ENCODE data around the gene TNFRSF19. TPM values are rescaled to one million over a fixed set of nuclear protein-coding genes. Genes with fewer than 3 reads are reported as not detected.

Gene TNFRSF19
- total RNA-seq, 3 donors from 2014 or later = 5.3 to 9.1 (median 7.9) TPM

- intact Hi-C loops (cut with DNase I; ENCODE audit: low total_unique reads) = no loop called here
- H3K4me3 ChIP-seq = no peak overlapping the region
- H3K9me3 ChIP-seq = no peaks in the 10 kb centered on the region
- no peaks in the 10 kb centered on the region for H3K36me3 ChIP-seq
- no peaks in the 10 kb centered on the region for H3K4me1 ChIP-seq
- DNase-seq (ENCODE audit: low spot score in 2 of 2) = no peak
- H3K27me3 ChIP-seq = no peaks in the 10 kb centered on the region
- H3K27ac ChIP-seq = no peak overlapping the region
- TF ChIP-seq POLR2AphosphoS5 (IDR thresholded peaks at IDR 0.05) = no peak
- TF ChIP-seq POLR2A (IDR thresholded peaks at IDR 0.05) = no peak
- TF ChIP-seq CTCF (IDR thresholded peaks at IDR 0.05) = no peak
These were observed 5.4 kb downstream of the TNFRSF19 start for GRCh38 chr13:23575632-23576031.

GRCh38 chr13:23578411-23579071, 8.3 kb downstream of the TNFRSF19 start:
- Histone ChIP-seq H3K4me1 (no peaks in the 10 kb centered on the region), H3K36me3 (no peaks in the 10 kb centered on the region), H3K27ac (peak overlapping the region; percentile 91), H3K9me3 (no peaks in the 10 kb centered on the region), H3K27me3 (no peaks in the 10 kb centered on the region), H3K4me3 (peak overlapping the region; percentile 77 to 84 (median 82))
- intact Hi-C loops (cut with DNase I; ENCODE audit: low total_unique reads) = no loop called here
- no peak for TF ChIP-seq POLR2A (IDR thresholded peaks at IDR 0.05)
- TF ChIP-seq POLR2AphosphoS5 (IDR thresholded peaks at IDR 0.05) = peak in 1 of 3 donors; percentile 11
- TF ChIP-seq CTCF (IDR thresholded peaks at IDR 0.05) = peak; percentile 24 to 68 (median 65)
- peak; percentile 59 to 70 for DNase-seq (ENCODE audit: low spot score in 2 of 2)

- H3K27me3 ChIP-seq = no peaks in the 10 kb centered on the region
- intact Hi-C loops (cut with DNase I; ENCODE audit: low total_unique reads) = no loop called here
- peak overlapping the region; percentile 91 for H3K27ac ChIP-seq
These were observed 9.1 kb downstream of the TNFRSF19 start for GRCh38 chr13:23579072-23579895.

GRCh38 chr13:23579896-23580683, 9.9 kb downstream of the TNFRSF19 start:
- Histone ChIP-seq H3K27me3 (no peaks in the 10 kb centered on the region), H3K27ac (peak overlapping the region; percentile 91), H3K4me3 (peak overlapping the region; percentile 77 to 84 (median 82)), H3K4me1 (no peaks in the 10 kb centered on the region), H3K9me3 (no peaks in the 10 kb centered on the region), H3K36me3 (no peaks in the 10 kb centered on the region)
- TF ChIP-seq POLR2AphosphoS5 (IDR thresholded peaks at IDR 0.05) (no peak), POLR2A (IDR thresholded peaks at IDR 0.05) (no peak), CTCF (IDR thresholded peaks at IDR 0.05) (no peak)
- intact Hi-C loops (cut with DNase I; ENCODE audit: low total_unique reads) = no loop called here
- DNase-seq (ENCODE audit: low spot score in 2 of 2) = no peak

More at GRCh38 chr13:23579072-23579895, 9.1 kb downstream of the TNFRSF19 start:
- H3K36me3 ChIP-seq = no peaks in the 10 kb centered on the region
- TF ChIP-seq POLR2A (IDR thresholded peaks at IDR 0.05) = peak; percentile 37
- no peak for TF ChIP-seq CTCF (IDR thresholded peaks at IDR 0.05)
- peak in 2 of 3 donors; percentile 0 to 56 for TF ChIP-seq POLR2AphosphoS5 (IDR thresholded peaks at IDR 0.05)
- peak overlapping the region; percentile 77 to 84 (median 82) for H3K4me3 ChIP-seq
- peak; percentile 85 to 91 for DNase-seq (ENCODE audit: low spot score in 2 of 2)
- no peaks in the 10 kb centered on the region for H3K4me1 ChIP-seq
- no peaks in the 10 kb centered on the region for H3K9me3 ChIP-seq
